G401.6 (cell line): ENCODE data around the gene PDCD7.
A peak's percentile ranks its signal among the peaks of the same experiment; 100 is the strongest.
"Not testable (repeated sequence)": the region's sequence is repeated elsewhere in the genome, so short reads cannot be mapped to it uniquely, and the experiment has no call there.

Experiments used
- FAIRE-seq: peaks from 2 replicates; lab custom pipeline; 2012; peaks lifted over from hg19 to GRCh38; lab: Jason Lieb, UNC

The PDCD7 gene

GRCh38 chr15:65115542-65115941 is 18.1 kb downstream of the PDCD7 start:
- no peak for FAIRE-seq

- FAIRE-seq: no peak
Observed at GRCh38 chr15:65115086-65115485, 18.5 kb downstream of the PDCD7 start, which contains the start of gene UBAP1L. TSS of gene UBAP1L (minus strand) at chr15:65115200. CDS start at chr15:65106215, 8,985 bp downstream.

- FAIRE-seq: no peak
Observed at GRCh38 chr15:65110676-65111292, 22.8 kb downstream of the PDCD7 start.

DNA sequence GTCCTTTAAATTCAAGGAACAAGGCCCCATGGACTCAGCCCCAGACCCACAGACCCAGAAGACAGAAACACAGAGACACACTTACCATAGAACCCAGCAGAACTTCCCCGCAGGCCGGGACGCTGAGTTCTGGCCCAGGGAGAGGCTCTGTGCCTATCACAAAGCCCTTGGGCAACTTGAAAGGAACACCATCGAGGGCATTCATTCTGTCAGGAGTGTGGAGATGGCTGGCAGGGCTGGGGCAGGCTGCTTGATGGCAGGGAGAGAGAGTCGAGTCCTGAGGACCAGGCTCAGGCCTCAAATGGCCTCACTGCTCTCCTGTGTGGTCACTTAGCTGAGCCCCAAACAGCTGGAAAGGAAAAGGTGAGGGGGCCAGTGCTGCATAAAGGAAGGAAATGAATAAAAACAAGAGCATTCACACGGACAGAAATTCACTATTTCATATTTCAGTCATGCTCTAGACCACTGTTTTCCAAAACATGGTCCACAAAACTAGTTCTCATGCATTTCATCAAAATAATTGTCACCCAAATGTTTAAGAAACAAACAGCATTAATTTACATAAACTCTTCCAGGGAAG is 27.5 kb downstream of the PDCD7 start:
- FAIRE-seq: no peak

DNA sequence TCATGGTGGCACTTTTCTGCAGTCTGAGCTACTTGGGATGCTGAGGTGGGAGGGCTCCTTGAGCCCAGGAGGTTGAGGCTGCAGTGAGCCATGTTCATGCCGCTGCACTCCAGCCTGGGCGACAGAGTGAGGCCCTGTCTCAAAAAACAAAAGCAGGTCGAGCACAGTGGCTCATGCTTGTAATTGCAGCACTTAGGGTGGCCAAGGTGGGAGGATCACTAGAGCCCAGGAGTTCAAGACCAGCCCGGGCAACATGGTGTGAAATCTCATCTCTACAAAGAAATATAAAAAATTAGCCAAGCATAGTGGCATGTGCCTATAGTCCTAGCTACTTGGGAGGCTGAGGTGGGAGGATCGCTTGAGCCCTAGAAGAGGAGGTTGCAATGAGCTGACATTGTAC is 28.6 kb downstream of the PDCD7 start:
- no peak for FAIRE-seq

DNA sequence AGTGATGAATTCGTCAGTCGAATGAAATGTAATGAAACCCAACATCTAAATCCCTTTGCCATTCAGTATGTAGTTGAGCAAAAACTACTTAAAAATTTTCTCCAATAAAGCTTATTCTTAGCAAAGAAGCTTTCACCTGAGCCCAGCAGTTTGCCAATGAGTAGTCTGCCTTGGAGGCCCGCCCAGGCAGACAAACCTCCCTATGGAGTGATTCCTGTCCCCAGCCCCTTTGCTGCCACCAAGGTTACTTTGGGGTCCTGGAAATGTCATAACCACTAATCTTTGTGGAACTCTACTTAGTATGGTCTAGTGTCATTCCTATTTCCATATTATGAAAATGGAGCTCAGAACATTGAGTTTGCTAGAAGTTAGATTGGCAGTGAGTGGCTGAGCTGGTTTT is 30.7 kb downstream of the PDCD7 start:
- no peak for FAIRE-seq

- FAIRE-seq: no peak
Observed at GRCh38 chr15:65101891-65102708, 31.5 kb downstream of the PDCD7 start.

DNA sequence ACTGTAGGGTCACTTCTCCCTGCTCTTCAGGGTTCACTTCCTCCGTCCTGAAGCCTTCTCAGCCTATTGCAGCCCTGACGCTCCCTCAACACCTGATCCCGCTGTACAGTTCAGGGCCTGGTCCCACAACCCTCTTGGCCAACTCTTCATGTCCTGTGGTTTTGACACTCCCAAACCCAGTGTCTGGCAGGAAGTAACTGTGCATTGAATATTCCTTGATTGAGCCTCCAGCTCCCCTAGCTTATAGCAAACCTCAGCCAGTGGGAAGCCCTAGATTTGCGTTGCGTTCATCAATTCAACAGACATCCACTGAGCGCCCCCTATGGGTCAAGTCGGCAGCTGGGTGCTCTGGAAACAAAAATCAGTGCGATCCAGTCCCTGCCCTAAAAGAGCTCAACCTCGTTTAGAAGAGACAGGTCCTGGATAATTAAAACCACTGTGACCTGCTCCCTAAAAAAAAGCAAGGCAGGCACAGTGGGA is 32.2 kb downstream of the PDCD7 start:
- peak; percentile 63 for FAIRE-seq

- FAIRE-seq: no peak
Observed at GRCh38 chr15:65100442-65100841, 33.2 kb downstream of the PDCD7 start.

GRCh38 chr15:65099801-65100200 is 33.8 kb downstream of the PDCD7 start:
- FAIRE-seq: not testable (repeated sequence)

DNA sequence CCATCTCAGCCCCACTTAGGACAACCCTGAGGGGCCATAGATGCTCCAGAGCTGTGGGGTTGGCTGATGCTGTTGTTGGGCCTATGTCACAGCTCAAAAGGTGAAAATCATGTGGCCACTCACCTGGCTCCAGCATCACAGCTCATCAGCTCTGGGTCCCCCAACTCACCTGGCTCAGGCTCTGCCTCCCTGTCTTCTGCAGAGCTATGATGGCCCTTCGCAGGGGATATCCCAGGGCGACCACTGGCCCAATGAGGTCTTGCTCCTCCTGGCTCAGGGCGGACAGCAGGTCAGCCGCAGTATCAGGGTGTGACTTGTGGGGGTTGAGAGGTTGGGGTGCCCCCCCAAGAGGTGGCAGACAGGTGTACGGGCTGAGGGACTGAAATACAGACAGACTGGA is 34.3 kb downstream of the PDCD7 start:
- FAIRE-seq: no peak

GRCh38 chr15:65097651-65098263 is 35.9 kb downstream of the PDCD7 start:
- no peak for FAIRE-seq

- FAIRE-seq: no peak
Observed at GRCh38 chr15:65096481-65097385, 36.9 kb downstream of the PDCD7 start.

GRCh38 chr15:65095747-65096104 is 37.9 kb downstream of the PDCD7 start:
- FAIRE-seq: no peak

GRCh38 chr15:65095011-65095746 is 38.4 kb downstream of the PDCD7 start:
- no peak for FAIRE-seq

DNA sequence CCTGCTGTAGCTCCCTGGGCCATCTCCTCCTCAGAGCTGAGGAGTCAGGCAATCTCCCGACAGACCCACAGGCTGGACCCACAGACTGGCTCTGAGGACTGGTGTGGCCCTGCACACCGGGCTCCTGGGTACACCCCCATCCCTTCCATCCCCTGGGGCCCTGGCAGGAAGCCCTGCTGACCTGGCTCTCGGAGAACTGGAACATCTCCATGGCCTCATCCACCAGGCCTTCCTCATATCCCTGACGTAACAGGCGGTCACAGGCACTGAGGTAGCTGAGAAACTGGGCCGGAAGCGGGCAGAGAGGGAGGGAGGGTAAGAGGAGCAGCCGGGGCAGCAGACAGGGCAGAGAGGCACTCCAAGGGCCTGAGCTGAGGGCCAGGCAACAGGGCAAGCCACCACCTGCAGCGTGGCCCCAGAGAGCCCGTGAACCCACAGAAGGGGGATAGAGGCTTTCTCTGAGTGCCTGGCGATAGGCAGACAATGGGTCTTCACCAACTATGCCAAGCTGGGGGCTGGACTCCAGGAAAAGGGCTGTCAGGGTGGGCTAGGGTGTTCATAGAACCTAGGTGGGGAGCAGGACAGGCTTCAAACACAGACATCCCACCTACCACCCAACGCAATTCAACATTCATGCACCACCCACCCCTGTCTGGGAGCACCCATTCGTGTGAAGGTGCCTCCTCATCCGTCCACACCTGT is 39.2 kb downstream of the PDCD7 start:
- FAIRE-seq: no peak

- FAIRE-seq: not testable (repeated sequence)
Observed at GRCh38 chr15:65093793-65094170, 39.8 kb downstream of the PDCD7 start.

GRCh38 chr15:65092911-65093792 is 40.5 kb downstream of the PDCD7 start:
- FAIRE-seq: no peak

- no peak for FAIRE-seq
Observed at GRCh38 chr15:65091946-65092770, 41.5 kb downstream of the PDCD7 start.
